Skeletal muscle tissue (tissue), 4 donors: ENCODE results near the gene SLC9A1. TPM values are rescaled to one million over a fixed set of nuclear protein-coding genes. Genes with fewer than 3 reads are reported as not detected.
"Not testable (repeated sequence)": the region's sequence is repeated elsewhere in the genome, so short reads cannot be mapped to it uniquely, and the experiment has no call there.

Experiments used
- H3K27ac ChIP-seq: one replicate; pipeline ENCODE4 v1.7.0; 2013; ENCODE audit warnings: mild to moderate bottlenecking, low read depth, low read length, inconsistent platforms
- H3K27me3 ChIP-seq, 3 donors: one replicate each; pipeline ENCODE4 v1.7.0; 2013; ENCODE audit warnings: low read length in 3 of 3; ENCODE audit not compliant: control insufficient read depth in 3 of 3, insufficient read depth in 3 of 3
- H3K36me3 ChIP-seq, 3 donors: one replicate each; pipeline ENCODE4 v1.7.0; 2013; ENCODE audit warnings: low read length in 3 of 3; ENCODE audit not compliant: control insufficient read depth in 3 of 3, insufficient read depth in 3 of 3
- H3K4me1 ChIP-seq, 3 donors: one replicate each; pipeline ENCODE4 v1.7.0; 2013; ENCODE audit warnings: low read length in 3 of 3, mild to moderate bottlenecking in 3 of 3; ENCODE audit not compliant: control insufficient read depth in 3 of 3, insufficient read depth in 3 of 3
- H3K4me3 ChIP-seq, 3 donors: one replicate each; pipeline ENCODE4 v1.7.0; 2013; ENCODE audit warnings: low read length in 3 of 3
- H3K9ac ChIP-seq, 3 donors: one replicate each; pipeline ENCODE4 v1.7.0; 2013; ENCODE audit warnings: low read length in 3 of 3, mild to moderate bottlenecking in 3 of 3, moderate library complexity in 2 of 3, low read depth in 1 of 3
- H3K9me3 ChIP-seq, 3 donors: one replicate each; pipeline ENCODE4 v1.7.0; 2013; ENCODE audit warnings: low read length in 3 of 3; ENCODE audit not compliant: control insufficient read depth in 3 of 3
- total RNA-seq: library from RNA; depleted of rRNA; stranded (reverse); fragments of >200 nt; gene quantifications from one replicate; pipeline ENCODE4 v1.2.3, GENCODE V29; 2014
- donor health status: Osteomylitis.

SLC9A1 gene
- total RNA-seq, 1 donor from 2014 or later = 1.6 TPM

- no peak overlapping the region for H3K27ac ChIP-seq
- no peaks in the 10 kb centered on the region for H3K27me3 ChIP-seq
- no peak overlapping the region for H3K4me3 ChIP-seq
- no peak overlapping the region for H3K9ac ChIP-seq
- peaks cover 2 to 5% (median 3%) of the 10 kb centered on the region in 3 donors for H3K36me3 ChIP-seq
- H3K9me3 ChIP-seq = no peaks in the 10 kb centered on the region
- H3K4me1 ChIP-seq = peaks cover 11 to 38% (median 24%) of the 10 kb centered on the region in 3 donors
Observed at GRCh38 chr1:27126391-27126790, 28.5 kb downstream of the SLC9A1 start.

GRCh38 chr1:27125125-27125524 is 29.8 kb downstream of the SLC9A1 start:
- not testable (repeated sequence) for H3K9ac ChIP-seq, H3K36me3 ChIP-seq, H3K4me3 ChIP-seq, H3K27me3 ChIP-seq, H3K27ac ChIP-seq, H3K9me3 ChIP-seq
- peaks cover 2 to 27% (median 15%) of the 10 kb centered on the region in 3 donors for H3K4me1 ChIP-seq

- H3K27me3 ChIP-seq = no peaks in the 10 kb centered on the region
- peaks cover 8 to 28% (median 21%) of the 10 kb centered on the region in 3 donors for H3K4me1 ChIP-seq
- H3K9ac ChIP-seq = no peak overlapping the region
- H3K36me3 ChIP-seq = peaks cover 2 to 5% (median 3%) of the 10 kb centered on the region in 3 donors
- no peaks in the 10 kb centered on the region for H3K9me3 ChIP-seq
- H3K27ac ChIP-seq = no peak overlapping the region
- no peak overlapping the region for H3K4me3 ChIP-seq
Observed at GRCh38 chr1:27124405-27124804, 30.5 kb downstream of the SLC9A1 start.

- H3K27me3 ChIP-seq = no peaks in the 10 kb centered on the region
- no peaks in the 10 kb centered on the region for H3K9me3 ChIP-seq
- peaks cover 24 to 37% (median 33%) of the 10 kb centered on the region in 3 donors for H3K4me1 ChIP-seq
- peak overlapping the region; percentile 51 for H3K27ac ChIP-seq
- H3K9ac ChIP-seq = peak overlapping the region in 1 of 3 donors; percentile 25
- peaks cover 0 to 5% (median 3%) of the 10 kb centered on the region in 3 donors for H3K36me3 ChIP-seq
- no peak overlapping the region for H3K4me3 ChIP-seq
Observed at GRCh38 chr1:27122652-27123051, 32.3 kb downstream of the SLC9A1 start.

GRCh38 chr1:27120854-27121253 is 34.1 kb downstream of the SLC9A1 start:
- no peak overlapping the region for H3K9ac ChIP-seq
- H3K4me3 ChIP-seq = no peak overlapping the region
- H3K4me1 ChIP-seq = peaks cover 35 to 51% (median 50%) of the 10 kb centered on the region in 3 donors
- no peaks in the 10 kb centered on the region for H3K36me3 ChIP-seq
- H3K27me3 ChIP-seq = no peaks in the 10 kb centered on the region
- H3K9me3 ChIP-seq = no peaks in the 10 kb centered on the region
- no peak overlapping the region for H3K27ac ChIP-seq

DNA sequence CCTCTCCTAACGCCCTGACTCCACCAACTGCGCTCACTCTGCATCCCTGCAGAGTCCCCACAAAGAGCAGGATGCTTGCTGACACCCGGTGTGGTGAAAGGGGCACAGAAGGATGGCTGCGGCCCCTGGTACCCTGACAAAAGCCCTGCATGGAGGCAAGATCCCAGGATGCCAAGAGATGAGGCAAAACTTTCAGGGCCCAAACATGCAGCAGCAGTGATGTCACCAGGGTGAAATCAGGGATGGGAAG is 36.6 kb downstream of the SLC9A1 start:
- Histone ChIP-seq H3K4me1 (peaks cover 40 to 58% (median 57%) of the 10 kb centered on the region in 3 donors), H3K36me3 (peaks cover 0 to 6% (median 4%) of the 10 kb centered on the region in 3 donors), H3K27me3 (no peaks in the 10 kb centered on the region), H3K9ac (peak overlapping the region in 1 of 3 donors; percentile 45), H3K9me3 (no peaks in the 10 kb centered on the region), H3K27ac (peak overlapping the region; percentile 79), H3K4me3 (no peak overlapping the region)

DNA sequence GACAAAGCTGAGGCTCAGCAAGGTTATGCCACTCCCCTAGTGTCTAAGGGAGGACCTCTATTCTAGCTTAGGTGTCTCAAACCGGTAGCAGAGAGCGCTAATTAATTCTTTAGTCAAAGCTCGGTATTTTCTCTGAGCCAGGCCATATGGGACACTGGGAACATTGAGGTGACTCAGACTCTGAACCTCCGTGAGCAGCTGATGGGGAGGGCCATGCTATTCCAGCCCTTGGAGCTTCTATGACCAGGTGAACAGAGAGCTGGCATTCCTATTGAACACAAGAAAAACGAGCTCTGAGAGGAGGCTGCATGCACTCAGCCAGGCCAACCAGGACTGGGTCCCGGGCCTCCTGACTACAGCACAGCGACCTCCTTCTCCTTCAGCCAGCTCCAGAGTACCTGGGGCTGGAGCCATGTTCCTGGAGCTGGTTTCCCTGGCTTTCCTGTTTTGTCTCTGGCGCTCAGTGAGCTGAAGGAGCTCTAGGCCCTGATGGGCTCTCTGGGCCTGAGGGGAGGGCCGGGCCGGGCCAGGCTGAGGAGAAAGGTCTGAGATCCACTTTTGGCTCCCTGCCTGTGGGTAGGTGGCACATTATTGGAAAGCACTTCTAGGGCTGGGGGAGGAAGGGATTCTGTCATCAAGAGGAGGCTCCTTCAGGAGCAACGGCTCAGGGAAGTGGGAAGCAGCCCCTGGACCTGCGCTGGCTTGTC is 37.0 kb downstream of the SLC9A1 start:
- H3K36me3 ChIP-seq = peaks cover 0 to 7% (median 4%) of the 10 kb centered on the region in 3 donors
- H3K27me3 ChIP-seq = no peaks in the 10 kb centered on the region
- H3K4me3 ChIP-seq = no peak overlapping the region
- H3K9me3 ChIP-seq = no peaks in the 10 kb centered on the region
- H3K4me1 ChIP-seq = peaks cover 40 to 58% (median 57%) of the 10 kb centered on the region in 3 donors
- peak overlapping the region in 1 of 3 donors; percentile 45 for H3K9ac ChIP-seq
- H3K27ac ChIP-seq = peak overlapping the region; percentile 79

DNA sequence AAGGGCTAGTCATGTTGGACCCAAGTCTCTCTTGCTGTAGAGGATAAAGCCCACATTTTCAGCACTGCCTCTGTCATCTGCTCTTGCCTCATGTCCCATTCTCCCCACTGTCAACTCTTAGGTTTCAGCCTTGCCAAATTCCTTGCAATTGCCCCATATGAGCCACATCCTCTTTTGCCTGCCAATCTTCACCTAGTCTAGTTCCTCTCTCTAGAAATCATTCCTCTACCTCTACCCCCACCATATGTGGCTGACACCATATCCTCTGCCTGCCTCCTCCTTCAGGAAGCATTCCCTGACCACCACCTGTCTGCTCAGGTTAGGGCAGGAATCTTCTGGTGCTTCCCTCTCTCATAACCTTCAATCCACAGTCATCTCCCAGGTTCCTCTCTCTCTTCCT is 38.2 kb downstream of the SLC9A1 start:
- Histone ChIP-seq H3K9me3 (no peaks in the 10 kb centered on the region), H3K27ac (no peak overlapping the region), H3K4me3 (peak overlapping the region in 1 of 3 donors; percentile 31), H3K9ac (no peak overlapping the region), H3K36me3 (peaks cover 0 to 12% (median 4%) of the 10 kb centered on the region in 3 donors), H3K4me1 (peaks cover 47 to 59% (median 57%) of the 10 kb centered on the region in 3 donors), H3K27me3 (no peaks in the 10 kb centered on the region)

DNA sequence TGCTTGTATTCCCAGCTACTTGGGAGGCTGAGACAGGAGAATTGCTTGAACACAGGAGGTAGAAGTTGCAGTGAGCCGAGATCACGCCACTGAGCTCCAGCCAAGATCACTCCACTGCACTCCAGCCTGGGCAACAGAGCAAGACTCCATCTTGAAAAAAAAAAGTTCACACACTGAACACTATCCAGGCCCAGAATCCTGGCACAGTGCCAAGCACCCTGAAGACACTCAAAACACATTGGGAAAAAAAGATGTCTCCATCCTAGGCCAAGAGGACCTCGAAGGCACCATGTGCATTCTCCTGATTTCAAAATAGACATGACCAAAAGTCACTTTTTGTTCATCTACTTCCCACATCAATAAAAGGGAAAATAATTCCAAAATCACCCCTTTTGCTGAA is 38.7 kb downstream of the SLC9A1 start:
- Histone ChIP-seq H3K4me3 (no peak overlapping the region), H3K4me1 (peaks cover 45 to 60% (median 59%) of the 10 kb centered on the region in 3 donors), H3K27ac (no peak overlapping the region), H3K27me3 (no peaks in the 10 kb centered on the region), H3K9me3 (no peaks in the 10 kb centered on the region), H3K9ac (no peak overlapping the region), H3K36me3 (peaks cover 0 to 12% (median 4%) of the 10 kb centered on the region in 3 donors)

- H3K27ac ChIP-seq = no peak overlapping the region
- H3K4me3 ChIP-seq = no peak overlapping the region
- peaks cover 0 to 14% (median 5%) of the 10 kb centered on the region in 3 donors for H3K36me3 ChIP-seq
- no peak overlapping the region for H3K9ac ChIP-seq
- no peaks in the 10 kb centered on the region for H3K9me3 ChIP-seq
- no peaks in the 10 kb centered on the region for H3K27me3 ChIP-seq
- H3K4me1 ChIP-seq = peaks cover 40 to 55% (median 53%) of the 10 kb centered on the region in 3 donors
Observed at GRCh38 chr1:27114546-27114945, 40.4 kb downstream of the SLC9A1 start.
